Astrocyte of the cerebellum (primary cell): ENCODE results near the gene SPAG9.

Experiments
- DNase-seq: peaks from one replicate; pipeline ENCODE4 v3.0.0-alpha.2; 2011; ENCODE audit warnings: low read depth
- H3K4me3 ChIP-seq: 2 replicates; pipeline ENCODE4 v1.5.1; 2011; ENCODE audit warnings: mild to moderate bottlenecking, low read depth, low read length, moderate library complexity
- in situ Hi-C: cut with HindIII; loops from 2 replicates; pipeline ENCODE4 v1.10.0; 2017; ENCODE audit warnings: low sequenced_read_pairs
- TF ChIP-seq, protein P1 (sequence below): IDR thresholded peaks from 2 replicates; pipeline ENCODE4 v1.5.1; 2012; ENCODE audit warnings: low read length, low read depth, moderate library complexity, mild to moderate bottlenecking; ENCODE audit errors: missing control alignments

SPAG9 gene

GRCh38 chr17:51014129-51014528 is 106.5 kb downstream of the SPAG9 start:
- TF ChIP-seq, protein P1, sequence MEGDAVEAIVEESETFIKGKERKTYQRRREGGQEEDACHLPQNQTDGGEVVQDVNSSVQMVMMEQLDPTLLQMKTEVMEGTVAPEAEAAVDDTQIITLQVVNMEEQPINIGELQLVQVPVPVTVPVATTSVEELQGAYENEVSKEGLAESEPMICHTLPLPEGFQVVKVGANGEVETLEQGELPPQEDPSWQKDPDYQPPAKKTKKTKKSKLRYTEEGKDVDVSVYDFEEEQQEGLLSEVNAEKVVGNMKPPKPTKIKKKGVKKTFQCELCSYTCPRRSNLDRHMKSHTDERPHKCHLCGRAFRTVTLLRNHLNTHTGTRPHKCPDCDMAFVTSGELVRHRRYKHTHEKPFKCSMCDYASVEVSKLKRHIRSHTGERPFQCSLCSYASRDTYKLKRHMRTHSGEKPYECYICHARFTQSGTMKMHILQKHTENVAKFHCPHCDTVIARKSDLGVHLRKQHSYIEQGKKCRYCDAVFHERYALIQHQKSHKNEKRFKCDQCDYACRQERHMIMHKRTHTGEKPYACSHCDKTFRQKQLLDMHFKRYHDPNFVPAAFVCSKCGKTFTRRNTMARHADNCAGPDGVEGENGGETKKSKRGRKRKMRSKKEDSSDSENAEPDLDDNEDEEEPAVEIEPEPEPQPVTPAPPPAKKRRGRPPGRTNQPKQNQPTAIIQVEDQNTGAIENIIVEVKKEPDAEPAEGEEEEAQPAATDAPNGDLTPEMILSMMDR: no peak
- no peak overlapping the region for H3K4me3 ChIP-seq
- in situ Hi-C loops: no loop called here
- no peak for DNase-seq

- in situ Hi-C loops: no loop called here
- TF ChIP-seq, protein P1: no peak
- H3K4me3 ChIP-seq: no peak overlapping the region
- DNase-seq: no peak
Observed at GRCh38 chr17:51013322-51013721, 107.3 kb downstream of the SPAG9 start.

DNA sequence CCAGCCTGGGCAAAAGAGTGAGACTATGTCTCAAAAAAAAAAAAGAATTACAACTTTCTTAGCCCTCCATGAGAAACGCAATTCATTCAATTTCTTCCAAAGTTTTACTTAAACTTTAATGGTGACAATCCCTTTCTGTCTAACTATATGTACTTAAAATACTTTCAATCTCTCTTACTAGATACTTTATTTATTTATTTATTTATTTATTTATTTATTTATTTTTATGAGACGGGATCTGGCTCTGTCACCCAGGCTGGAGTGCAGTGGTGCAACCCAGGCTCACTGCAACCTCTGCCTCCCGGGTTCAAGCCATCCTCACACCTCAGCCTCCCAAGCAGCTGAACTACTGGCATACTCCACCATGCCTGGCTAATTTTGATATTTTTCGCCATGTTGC is 108.1 kb downstream of the SPAG9 start:
- DNase-seq: no peak
- in situ Hi-C loops: no loop called here
- TF ChIP-seq, protein P1: no peak
- no peak overlapping the region for H3K4me3 ChIP-seq

GRCh38 chr17:51010173-51010675 is 110.4 kb downstream of the SPAG9 start:
- no peak overlapping the region for H3K4me3 ChIP-seq
- TF ChIP-seq, protein P1: no peak
- no peak for DNase-seq
- in situ Hi-C loops: no loop called here

GRCh38 chr17:51006601-51007000 is 114.1 kb downstream of the SPAG9 start:
- in situ Hi-C loops: no loop called here
- TF ChIP-seq, protein P1: no peak
- no peak overlapping the region for H3K4me3 ChIP-seq
- DNase-seq: peak; percentile 4

- DNase-seq: no peak
- H3K4me3 ChIP-seq: no peak overlapping the region
- TF ChIP-seq, protein P1: no peak
- in situ Hi-C loops: no loop called here
Observed at GRCh38 chr17:51005768-51006167, 114.9 kb downstream of the SPAG9 start.

GRCh38 chr17:51004249-51004648 is 116.4 kb downstream of the SPAG9 start:
- no peak for DNase-seq
- in situ Hi-C loops: no loop called here
- TF ChIP-seq, protein P1: no peak
- H3K4me3 ChIP-seq: no peak overlapping the region
